ENCODE measurements around the gene AMOTL2.

The AMOTL2 gene

DNA sequence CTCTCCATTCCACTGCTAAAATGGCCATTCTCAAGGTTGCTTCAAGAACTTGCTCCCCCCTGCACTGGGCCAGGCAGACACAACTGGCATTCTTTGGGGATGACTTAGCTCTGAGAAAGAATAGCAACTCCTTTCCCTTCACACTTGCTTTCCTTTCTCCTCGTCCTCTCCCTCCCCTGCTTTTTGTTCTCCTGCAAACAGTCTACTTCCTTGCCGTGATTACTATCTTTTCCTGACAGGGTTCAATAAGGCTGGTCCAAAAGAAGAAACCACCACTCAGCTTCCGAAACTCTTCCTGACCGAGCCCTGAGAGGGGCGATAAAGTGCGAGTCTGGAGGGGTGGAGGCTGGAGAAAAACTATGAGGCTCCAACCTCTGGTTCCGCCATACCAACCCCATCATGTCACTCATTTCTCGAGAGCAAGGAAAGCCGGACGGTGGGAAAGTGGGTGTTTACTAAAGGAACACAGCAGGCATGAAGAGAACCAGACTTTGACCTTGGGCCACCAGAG, 5.0 kb downstream of the AMOTL2 start:
- DNase-seq, result no peak
- in situ Hi-C loops (cut with MboI; ENCODE audit: low pct_unique_long_range_greater_than_20kb, low sequenced_read_pairs), result no loop called here

DNA sequence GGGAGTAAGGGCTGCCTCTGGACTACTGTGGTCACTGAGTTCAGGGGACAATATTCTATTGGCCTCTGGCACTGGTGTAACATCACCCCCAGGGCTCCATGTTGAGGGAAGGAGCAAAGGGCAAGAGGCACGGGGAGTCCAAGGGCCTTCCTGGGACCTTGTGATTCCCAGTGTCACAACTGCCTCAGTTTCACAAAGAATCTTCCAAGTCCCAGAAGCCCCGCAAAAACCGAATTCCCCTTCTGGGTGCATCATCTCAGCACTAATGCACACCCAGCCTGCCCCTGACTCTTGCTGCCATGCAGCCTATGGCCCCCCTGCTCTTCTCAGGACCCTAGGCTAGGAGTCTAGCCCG, 5.5 kb downstream of the AMOTL2 start:
- in situ Hi-C loops (cut with MboI; ENCODE audit: low pct_unique_long_range_greater_than_20kb, low sequenced_read_pairs), result no loop called here
- DNase-seq, result no peak

DNA sequence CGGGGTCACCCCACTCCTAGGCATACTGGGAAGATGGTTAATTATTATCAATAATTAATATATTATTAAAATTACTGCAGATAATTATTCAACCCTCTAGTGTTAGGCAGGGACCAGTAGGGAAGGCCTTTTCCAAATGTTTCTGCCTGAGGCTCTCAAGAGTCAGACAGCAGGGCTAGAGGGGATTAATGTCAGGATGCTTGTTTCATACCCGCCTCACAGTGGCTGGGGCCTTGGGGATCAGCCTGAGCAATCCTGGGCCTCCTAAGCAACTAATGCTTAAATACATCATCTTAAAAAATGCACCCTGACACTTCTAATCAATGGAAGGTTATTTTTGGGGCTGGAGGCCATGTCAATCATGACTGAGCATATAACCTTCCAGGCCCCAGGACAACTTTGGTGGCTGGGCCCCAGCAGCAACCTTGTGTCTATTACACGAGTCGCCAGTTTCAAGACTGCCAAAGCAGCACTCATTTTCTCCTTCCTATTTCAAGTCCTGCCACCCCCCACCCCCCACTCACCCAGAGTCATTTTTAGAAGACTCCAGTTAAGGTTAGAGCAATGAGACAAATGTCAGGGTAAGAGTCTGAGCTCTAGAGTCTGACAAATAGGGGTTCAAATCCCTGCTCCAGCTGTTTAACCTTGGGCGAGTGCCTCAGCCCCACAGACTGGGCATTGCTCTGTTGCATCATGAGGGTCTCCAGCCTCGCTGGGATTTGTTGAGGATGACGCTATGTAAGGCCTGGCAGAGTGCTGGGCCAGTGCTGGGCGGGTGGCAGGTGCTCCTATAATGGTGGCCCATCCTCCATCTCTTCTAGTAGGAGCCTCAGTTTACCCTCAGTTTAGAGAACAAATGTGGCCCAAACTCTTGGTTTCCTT, 6.1 kb downstream of the AMOTL2 start:
- in situ Hi-C loops (cut with MboI; ENCODE audit: low pct_unique_long_range_greater_than_20kb, low sequenced_read_pairs), result no loop called here

DNA sequence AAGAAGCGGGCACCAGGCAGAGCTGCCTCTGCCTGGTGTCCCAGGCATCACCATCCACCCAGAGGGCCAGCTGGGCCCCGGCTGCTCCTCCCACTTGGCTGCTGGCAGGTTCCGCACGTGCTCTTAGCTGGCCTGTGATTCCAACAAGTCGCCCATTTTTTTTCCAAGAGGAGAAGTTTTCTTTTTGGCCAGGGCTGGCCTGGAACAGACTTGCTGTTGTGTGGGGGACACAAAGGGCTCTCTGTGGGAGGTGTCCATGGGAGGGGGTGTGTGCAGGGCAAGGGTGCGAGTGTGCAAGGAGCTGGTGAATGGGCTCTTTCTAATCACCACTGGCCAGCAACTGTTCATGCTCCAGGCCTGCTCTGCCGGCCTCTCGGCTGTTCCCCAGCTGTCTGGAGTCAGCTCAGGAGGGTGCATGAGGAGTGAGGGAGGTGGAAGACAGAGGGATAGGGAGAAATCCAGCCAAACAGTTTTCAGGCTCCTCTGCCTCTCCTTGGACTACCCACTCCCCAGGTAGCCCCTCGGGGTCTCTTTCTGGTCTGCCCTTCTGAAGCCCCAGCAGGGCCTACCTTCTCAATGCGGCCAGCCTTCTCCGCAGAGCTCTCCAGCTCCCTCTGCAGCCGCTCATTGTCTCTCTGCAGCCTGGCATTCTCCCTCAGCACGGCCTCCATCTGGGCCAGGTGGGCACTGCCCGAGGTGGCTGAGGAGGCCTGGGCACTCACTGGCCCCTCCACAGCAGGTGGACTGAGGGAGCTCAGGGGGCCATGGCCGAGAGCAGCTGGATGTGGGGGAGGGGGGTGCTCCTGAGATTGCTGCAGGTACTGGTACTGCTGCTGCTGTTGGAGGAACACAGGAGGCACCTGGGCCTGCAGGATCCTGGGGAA, 7.1 kb downstream of the AMOTL2 start:
- DNase-seq, result no peak
- in situ Hi-C loops (cut with MboI; ENCODE audit: low pct_unique_long_range_greater_than_20kb, low sequenced_read_pairs), result no loop called here

More for the DNA sequence above, 6.1 kb downstream of the AMOTL2 start:
- no peak for DNase-seq

DNA sequence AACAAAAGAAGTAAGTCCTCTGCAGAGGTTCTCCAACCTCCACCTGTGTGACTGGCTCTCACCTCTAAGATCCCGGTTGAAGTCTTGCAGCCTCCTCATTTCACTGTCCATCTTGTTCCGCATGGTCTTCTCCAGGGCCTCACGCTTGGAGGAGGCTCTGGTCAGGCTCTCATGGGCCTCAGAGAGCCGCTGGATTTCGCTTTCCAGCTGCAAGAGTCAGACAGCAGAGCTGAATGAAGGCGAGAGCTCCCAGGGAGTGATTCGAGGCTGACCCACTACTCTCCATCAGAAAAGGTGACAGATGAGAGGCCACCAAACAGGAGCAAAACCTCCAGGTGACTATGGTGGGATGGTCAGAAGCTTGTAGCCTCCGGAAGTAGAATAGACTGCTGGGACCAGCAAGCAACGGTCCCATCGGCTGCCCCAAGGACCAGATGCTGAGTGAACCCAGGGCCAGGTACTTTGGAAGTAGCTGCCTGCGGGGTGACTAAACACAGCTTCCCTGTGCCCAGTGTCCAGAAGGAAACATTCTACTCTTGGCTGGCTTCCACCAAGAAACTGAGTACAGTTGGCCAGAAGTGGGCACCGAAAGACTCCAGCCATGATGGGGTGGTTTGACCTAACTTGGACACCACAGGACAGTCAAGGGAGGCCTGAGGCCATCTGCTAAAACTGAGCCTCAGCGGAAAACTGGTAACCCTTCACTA, 7.9 kb downstream of the AMOTL2 start:
- in situ Hi-C loops (cut with MboI; ENCODE audit: low pct_unique_long_range_greater_than_20kb, low sequenced_read_pairs), result no loop called here
- no peak for DNase-seq

DNA sequence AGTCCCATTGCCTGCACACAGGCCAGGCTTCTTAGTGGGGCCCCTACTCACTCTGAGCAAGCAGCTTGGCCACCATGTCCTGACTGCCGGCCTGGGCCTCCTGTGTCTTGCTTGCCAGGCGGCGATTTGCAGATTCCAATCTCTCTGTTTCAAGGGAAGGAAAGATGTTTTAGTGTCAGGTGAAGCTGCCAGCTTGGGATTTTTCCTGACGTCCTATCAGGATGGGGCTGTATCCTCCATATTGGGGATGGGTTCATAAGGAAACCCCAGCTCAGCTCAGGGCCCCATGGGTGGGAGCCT, 8.5 kb downstream of the AMOTL2 start:
- no peak for DNase-seq
- in situ Hi-C loops (cut with MboI; ENCODE audit: low pct_unique_long_range_greater_than_20kb, low sequenced_read_pairs), result no loop called here

DNA sequence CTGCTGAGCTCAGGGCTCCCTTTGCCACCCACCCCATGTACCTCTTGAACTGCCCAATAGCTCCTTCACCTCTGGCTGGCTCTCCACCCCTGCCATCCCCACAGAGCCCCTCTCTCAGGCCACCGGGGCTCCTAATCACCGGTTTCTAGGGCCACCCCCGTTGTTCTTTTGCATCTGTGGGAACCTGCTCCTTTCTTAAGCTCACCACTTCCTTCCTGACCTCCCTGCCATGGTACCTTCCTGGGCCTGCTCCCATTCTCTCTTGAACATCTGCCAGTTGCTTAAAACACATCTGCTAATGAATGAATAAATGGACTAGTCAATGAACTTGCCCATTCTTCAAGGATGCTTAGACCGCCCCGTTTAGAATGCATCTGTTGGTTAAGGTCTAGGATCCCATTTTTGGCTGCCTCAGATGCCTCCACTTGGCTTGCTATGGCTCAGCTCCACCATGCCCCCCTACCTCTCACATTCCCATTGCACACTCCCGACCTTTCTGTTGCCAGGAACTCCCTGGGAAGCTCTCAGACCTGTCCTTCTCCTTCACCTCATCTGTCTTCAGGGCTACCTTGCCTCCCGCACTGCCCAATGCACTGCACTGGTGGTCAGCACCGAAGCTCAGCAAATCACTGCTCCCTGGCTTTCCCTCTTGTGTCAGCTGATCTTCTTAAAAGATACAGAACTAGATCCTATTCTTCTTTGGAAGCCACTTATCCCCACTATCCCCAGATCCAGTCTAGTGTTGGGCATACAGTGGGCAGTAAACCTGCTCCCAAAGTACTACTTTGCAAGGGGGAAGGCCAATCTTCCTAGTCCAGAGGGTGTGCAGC, 9.1 kb downstream of the AMOTL2 start:
- in situ Hi-C loops (cut with MboI; ENCODE audit: low pct_unique_long_range_greater_than_20kb, low sequenced_read_pairs), result no loop called here

DNA sequence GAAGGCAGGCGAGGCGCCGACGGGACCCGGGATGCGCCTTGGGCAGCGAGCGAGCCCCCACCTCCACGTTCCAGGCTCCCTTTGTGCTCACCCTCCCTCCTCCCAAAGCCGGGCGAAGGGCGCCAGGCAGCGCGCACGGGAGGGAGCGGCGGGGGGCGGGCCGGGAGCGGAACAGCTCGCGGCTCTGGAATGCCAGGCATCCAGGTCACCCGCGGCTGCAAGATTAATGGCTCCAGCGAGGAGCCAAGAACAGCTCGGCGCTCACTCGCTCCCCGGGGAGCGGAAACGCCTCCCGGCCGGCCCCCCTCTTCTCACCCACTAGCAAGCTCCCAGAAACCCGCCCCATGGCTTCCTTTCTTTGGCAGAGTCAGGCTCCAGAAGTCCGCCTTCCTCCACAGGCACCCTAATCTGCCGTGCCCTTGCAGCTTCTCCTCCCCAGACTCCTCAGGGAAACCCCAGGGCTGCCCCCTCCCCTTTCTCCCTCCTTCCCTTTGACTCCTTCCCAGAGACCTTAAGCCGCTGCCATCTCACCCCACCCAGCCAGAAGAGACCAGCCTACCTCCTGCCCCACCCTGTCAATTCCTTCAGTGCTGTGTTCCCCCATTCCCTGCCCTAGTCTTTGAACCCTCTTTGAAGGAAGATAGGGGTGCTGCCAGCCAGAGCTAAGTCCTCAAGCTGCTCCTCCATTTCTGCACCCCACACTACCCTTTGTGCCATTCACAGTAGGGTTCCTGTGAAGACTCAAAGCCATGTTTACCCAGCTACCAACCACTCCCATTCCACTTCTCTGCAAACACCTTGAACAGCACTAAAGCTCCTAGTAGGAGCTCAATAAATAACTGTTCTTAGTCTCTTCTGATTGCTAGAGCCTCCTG, 9.9 kb downstream of the AMOTL2 start:
- no peak for DNase-seq
- in situ Hi-C loops (cut with MboI; ENCODE audit: low pct_unique_long_range_greater_than_20kb, low sequenced_read_pairs), result no loop called here

More for the DNA sequence above, 9.1 kb downstream of the AMOTL2 start:
- DNase-seq, result no peak

DNA sequence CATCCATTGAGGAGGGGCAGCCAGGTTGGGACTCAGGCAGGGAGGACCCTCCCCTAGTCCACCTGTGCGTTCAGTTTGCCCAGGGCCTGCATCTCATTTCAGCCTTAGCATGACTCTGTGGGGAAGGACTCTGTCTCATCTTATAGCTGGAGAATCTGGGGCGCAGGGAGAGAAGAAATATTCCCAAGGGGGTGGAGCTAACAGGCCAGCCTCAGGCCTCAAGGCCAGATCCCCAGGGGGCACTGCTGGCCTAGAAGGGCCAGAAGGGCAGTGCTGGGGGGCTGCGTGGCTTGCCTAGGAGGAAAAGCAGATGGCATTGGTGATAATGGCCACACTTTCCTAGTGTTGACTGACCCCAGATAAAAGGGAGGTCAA, 10.9 kb downstream of the AMOTL2 start:
- DNase-seq, result no peak
- in situ Hi-C loops (cut with MboI; ENCODE audit: low pct_unique_long_range_greater_than_20kb, low sequenced_read_pairs), result no loop called here

DNA sequence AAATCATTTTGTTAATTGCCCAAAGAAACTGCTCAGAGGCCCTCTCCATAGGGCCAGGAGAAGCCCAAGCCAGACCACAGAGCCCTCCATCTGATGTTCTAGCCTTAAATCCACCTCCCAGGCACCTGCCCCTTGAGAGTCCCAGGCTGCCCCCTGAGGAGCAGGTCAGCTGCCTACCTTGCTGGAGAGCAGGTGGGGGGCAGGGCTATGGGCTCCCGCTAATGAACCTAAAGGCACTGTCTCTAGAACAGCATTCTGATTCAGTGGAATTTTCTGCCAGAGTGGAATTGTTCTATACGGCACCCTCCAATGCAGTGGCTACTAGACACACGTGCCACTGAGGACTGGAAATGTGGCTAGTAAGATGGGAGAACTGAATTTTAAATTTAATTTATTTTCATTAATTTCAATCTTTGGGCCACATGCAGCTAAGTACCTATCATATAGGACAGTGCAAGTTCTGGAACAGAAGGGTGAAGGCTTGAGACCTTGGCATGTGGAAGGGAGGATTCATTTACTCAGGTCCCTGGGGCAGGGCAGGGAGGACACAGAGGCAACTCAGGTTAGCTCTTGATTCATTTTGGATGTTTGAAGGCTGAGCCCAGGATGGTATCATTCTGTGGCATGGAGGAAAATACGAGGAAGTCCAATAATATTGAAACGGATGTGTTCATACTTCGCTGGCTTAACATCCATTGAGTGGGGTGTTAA, 11.4 kb downstream of the AMOTL2 start:
- DNase-seq, result no peak
- in situ Hi-C loops (cut with MboI; ENCODE audit: low pct_unique_long_range_greater_than_20kb, low sequenced_read_pairs), result no loop called here

DNA sequence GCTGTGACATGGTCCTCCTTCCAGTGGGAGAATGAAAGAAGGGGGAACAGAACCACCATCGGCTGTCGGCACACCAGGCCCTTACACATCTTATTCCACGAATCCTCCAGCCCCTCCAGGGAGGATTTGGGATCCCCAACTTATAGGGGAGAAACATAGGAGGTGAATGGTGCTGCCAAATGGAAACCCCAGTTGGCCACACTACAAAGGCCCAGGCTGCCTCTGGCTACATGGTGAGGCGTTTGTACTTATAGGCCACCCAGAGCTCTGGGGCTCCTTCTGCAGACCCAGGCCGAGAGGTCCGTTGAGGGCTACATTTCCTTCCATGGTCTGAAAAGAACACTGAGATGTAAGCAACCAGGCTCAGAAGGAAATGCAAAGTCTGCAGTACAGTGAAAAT, 12.0 kb downstream of the AMOTL2 start:
- in situ Hi-C loops (cut with MboI; ENCODE audit: low pct_unique_long_range_greater_than_20kb, low sequenced_read_pairs), result no loop called here
- no peak for DNase-seq

DNA sequence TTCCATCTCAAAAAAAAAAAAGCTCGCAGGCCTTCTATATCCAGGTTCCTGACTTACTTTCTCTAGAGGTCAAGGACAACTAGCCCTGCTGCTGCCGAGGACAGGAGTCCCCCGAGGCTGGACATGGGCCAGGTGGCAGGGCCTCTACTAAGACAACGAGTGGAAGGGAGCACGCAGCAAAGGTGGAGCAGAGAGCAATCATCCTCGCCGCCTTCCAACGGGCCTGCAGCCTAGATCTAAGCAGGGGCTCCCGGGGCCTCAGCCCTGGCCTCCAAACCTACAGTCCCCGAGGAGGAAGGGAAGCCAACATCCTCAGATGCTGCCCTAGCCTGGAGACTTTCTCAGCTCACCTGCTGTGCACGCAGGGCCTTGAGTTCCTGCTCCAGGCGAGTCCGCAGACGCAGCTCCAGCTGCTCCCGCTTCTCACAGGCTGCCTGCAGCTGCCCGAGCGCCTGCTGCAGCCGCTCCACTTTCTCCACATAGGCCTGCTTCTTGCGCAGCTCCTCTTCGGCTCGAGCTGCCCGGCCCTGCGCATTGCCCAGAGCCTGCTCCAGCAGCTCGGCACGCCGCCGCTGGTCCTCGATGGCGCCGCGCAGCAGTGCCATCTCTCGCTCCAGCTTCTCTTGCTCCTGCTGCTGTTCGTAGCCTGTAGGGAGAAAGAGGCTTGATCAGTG, 12.9 kb downstream of the AMOTL2 start:
- no peak for DNase-seq
- in situ Hi-C loops (cut with MboI; ENCODE audit: low pct_unique_long_range_greater_than_20kb, low sequenced_read_pairs), result no loop called here

DNA sequence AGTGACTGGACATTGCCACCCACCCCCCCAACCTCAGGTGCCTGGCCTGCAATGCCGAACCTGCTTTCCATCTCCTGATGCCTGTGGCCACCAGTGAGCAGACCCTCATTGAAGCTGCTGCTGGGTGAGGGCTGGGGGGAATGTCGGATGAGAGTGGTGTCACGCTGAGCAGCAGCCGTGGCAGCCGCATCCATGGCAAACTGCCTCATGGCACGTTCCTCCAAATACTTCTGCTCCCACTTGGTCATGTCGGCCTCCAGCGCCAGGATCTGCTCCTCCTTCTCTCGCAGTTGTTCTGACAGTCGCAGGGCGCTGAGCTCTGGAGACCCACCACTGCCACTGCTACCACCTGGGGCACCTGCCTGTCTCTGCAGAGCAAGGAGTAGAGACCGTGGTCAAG, 14.2 kb downstream of the AMOTL2 start:
- no peak for DNase-seq
- in situ Hi-C loops (cut with MboI; ENCODE audit: low pct_unique_long_range_greater_than_20kb, low sequenced_read_pairs), result no loop called here

DNA sequence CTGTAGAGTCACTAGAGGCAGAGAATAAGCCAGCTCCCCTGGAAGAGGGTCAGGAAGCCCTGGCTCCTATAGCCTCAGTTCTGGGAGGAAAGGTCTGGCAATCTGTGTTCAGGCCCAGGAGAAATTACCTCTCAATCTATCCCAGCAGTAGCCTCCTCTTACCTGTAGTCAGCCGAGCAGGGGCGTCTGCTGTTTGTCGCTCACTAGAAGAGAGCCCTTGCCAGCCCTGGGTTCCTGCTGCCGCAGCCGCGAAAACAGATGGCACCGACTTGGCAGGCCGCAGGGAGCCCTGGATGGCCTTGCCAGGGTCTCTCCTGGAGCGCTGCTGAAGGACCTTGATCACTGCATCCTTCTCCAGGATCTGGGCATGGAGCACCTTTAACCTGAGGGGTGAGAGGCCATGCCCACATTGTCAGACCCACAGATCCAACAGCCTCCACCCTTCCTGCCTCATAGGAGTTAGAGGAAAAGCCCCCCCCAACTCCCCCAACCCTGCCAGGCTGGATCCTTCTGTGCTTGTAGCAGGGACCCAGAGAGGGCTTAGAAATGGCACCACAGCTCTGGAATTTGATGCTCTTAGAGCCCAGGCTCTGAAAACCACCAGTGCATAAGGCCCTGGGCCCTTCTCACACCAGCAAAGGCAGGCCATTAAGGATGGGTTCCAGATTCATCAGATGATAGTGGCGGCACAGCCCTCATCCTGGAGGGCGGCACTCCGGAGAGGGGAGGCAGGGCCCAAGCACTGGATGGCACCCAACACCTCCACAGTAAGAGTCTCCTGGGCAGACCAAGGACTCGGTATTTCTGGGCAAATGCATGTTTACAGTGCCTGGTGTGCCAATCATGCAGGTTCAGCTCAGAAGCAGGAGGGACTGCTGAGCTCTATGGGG, 14.9 kb downstream of the AMOTL2 start:
- in situ Hi-C loops (cut with MboI; ENCODE audit: low pct_unique_long_range_greater_than_20kb, low sequenced_read_pairs), result no loop called here
- no peak for DNase-seq

DNA sequence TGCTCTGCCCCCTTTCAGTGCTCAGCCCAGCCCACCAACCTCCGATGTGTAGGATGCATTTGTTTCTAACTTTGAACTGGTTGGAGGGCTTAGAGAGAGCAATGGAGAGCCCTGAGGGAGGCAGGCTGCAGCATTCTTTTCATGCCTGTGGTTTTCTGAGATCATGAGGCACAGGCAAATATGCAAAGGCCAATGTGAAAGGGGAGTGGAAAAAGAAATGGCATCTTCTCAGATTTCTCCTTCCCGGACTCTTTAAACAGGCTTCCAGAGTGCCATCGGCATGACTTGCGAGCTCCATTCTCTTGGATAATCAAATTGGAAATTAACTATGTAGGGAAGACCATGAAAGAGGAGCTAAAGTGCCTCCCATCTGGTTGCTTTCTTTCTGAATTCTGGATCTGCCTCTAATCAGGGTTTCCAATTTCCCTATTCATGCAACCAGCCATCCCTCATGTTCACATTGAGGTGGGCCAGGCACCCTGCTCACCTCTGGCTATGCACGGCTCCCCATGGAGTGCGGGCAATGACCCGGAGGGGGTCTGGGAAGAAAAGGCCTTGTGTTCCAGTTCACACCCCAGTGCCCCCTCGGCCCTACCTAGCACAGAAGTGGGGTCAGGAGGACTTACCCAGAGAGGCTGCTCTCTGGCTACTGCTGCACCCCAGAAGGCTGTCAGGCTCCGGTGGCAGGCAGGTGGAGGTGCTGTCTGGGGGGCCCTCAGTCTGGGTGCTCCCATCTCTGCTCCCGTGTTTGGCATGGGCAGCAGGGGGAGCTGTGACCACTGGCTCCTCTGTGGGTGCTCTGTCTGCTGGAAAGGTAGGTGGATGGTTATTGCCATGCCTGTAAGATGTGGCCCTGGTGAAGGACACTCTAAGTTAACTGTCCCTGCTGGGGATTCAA, 16.1 kb downstream of the AMOTL2 start:
- in situ Hi-C loops (cut with MboI; ENCODE audit: low pct_unique_long_range_greater_than_20kb, low sequenced_read_pairs), result no loop called here
- DNase-seq, result no peak

Measured in KBM-7 (cell line).